NT2/D1 (cell line): Measurements from ENCODE around the gene LRMDA.

ENCODE experiments used
- DNase-seq: peaks from one replicate; pipeline ENCODE4 v3.0.0-alpha.2; 2011; ENCODE audit warnings: low read depth, low spot score
- H3K27me3 ChIP-seq: 2 replicates; pipeline ENCODE4 v1.6.0; 2011; ENCODE audit warnings: mild to moderate bottlenecking; ENCODE audit not compliant: insufficient read length, insufficient read depth
- H3K36me3 ChIP-seq: 2 replicates; pipeline ENCODE4 v1.6.1; 2011; ENCODE audit warnings: mild to moderate bottlenecking, low read length, mixed read lengths; ENCODE audit not compliant: insufficient read depth, insufficient read length
- H3K4me1 ChIP-seq: 2 replicates; pipeline ENCODE4 v1.5.1; 2011; ENCODE audit not compliant: insufficient read depth, insufficient read length
- H3K4me3 ChIP-seq: 2 replicates; pipeline ENCODE4 v1.5.1; 2011; ENCODE audit warnings: low read depth; ENCODE audit not compliant: insufficient read length
- H3K9ac ChIP-seq: 2 replicates; pipeline ENCODE4 v1.6.0; 2011; ENCODE audit warnings: low read depth; ENCODE audit not compliant: insufficient read length
- H3K9me3 ChIP-seq: 2 replicates; pipeline ENCODE4 v1.5.1; 2011; ENCODE audit warnings: mild to moderate bottlenecking, low read length; ENCODE audit not compliant: insufficient read depth
- SUZ12 ChIP-seq: IDR thresholded peaks from 2 replicates; pipeline ENCODE4 v1.6.1; 2011; ENCODE audit not compliant: insufficient read length, insufficient read depth; ENCODE audit errors: extremely low read depth
- YY1 ChIP-seq: IDR thresholded peaks from 2 replicates; pipeline ENCODE4 v1.6.1; 2011; ENCODE audit not compliant: insufficient read length, insufficient read depth
- ZNF274 ChIP-seq: IDR thresholded peaks from 2 replicates; pipeline ENCODE4 v1.6.1; 2011; ENCODE audit warnings: mild to moderate bottlenecking, low read depth, low read length

The LRMDA gene

DNA sequence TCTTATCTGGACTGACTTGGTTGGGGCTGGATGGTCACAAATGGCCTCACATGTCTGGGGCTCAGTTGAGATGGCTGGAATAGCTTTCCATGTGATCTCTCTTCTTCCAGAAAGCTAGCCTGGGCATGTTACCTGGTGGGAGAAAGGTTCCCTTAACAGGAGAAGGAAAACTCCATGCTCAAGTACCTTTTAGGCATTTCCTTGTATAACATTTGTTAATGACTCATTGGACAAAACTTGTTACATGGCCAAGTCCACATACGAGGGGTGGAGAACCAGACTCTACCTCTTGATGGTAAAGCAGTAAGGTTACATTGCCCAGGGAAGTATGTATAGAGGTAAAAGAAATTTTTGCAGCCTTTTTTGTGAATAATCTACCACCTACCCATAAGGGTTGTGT, 826.4 kb downstream of the LRMDA start:
- Histone ChIP-seq H3K4me3 (no peak overlapping the region), H3K4me1 (no peaks in the 10 kb centered on the region), H3K36me3 (no peaks in the 10 kb centered on the region), H3K9ac (no peak overlapping the region), H3K9me3 (peaks cover 10% of the 10 kb centered on the region; the same call in 1 of the 2 replicates), H3K27me3 (no peaks in the 10 kb centered on the region)
- TF ChIP-seq YY1 (no peak), ZNF274 (no peak), SUZ12 (no peak)
- DNase-seq, result no peak

DNA sequence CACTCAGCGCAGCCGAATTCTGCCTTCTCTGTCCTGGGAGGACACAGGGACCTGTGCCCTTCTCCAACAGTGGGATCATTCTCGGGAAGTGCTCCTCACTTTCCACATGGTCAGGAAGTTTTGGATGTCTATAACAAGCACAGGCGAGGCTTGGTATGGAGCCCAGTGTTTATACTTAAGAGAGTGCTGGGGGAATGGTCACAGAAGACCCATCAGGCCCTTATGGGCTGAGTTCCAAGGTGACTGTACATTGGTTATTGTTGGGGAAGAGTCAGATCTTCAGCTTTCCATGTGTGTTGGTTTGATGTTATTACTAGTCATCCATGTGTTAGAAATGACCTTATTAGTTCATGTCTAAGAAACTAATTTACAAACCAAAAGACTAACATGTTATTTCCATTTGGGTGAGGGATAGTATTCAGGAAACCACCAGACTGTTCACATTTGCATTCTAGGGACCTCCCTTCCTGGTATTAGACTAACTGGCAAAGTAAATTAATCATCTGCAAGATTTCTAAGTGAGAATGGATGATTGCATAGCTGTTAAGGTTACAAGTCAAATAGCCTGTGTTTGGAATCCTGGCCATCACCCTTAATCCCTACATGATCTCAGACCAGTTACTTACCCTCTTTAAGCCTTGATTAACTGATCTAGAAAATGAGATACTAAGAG, 834.2 kb downstream of the LRMDA start:
- H3K4me1 ChIP-seq, result no peaks in the 10 kb centered on the region
- H3K9me3 ChIP-seq, result 0 out of 2 replicates have a peak, but pooled peaks cover 2% of the 10 kb centered on the region
- H3K9ac ChIP-seq, result no peak overlapping the region
- DNase-seq, result no peak
- H3K36me3 ChIP-seq, result no peaks in the 10 kb centered on the region
- H3K27me3 ChIP-seq, result no peaks in the 10 kb centered on the region
- TF ChIP-seq YY1, result no peak
- no peak for TF ChIP-seq ZNF274
- TF ChIP-seq SUZ12, result no peak
- no peak overlapping the region for H3K4me3 ChIP-seq

DNA sequence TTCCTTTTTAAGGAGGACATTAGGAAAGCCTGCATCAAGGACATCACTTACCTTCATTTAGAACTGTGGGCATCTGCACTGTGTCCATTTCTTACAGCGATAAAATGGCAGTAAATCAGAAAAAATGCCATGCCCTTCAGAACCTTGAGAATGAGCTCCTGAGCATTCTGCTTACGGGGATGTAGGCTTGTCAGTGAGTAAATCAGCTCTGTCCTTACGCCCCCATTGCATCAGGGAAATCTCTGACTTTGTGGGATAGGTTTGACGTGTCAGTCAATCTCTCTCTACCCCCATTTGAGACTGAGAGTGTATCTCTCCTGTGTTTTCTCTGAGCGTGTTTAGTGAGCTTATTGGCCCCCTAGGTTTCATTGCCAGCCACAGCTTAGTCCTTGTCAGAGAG, 837.1 kb downstream of the LRMDA start:
- H3K9ac ChIP-seq, result no peak overlapping the region
- TF ChIP-seq SUZ12 (no peak), ZNF274 (no peak), YY1 (no peak)
- no peak for DNase-seq

DNA sequence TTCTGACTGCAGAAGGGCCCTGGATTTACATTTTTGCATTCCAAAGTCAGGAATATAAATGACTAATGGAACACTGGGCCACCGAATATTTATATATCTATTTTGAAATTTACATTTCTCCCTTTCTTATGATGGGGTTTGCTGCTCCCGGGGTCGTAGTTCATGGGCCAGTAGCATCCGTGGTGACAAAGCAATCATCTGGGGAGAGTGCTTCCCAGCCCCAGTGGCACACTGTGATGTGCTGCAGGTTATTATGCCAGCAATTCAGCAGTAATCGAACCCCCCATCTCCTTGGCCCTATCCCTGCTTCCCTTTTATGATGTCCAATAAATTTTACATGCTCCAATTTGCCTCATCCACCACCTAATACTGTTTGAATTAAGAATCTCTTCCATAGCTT, 837.5 kb downstream of the LRMDA start:
- no peaks in the 10 kb centered on the region for H3K36me3 ChIP-seq
- H3K27me3 ChIP-seq, result no peaks in the 10 kb centered on the region
- H3K9me3 ChIP-seq, result no peaks in the 10 kb centered on the region
- TF ChIP-seq YY1, result no peak
- no peak for TF ChIP-seq SUZ12
- no peak for TF ChIP-seq ZNF274
- no peak overlapping the region for H3K4me3 ChIP-seq
- no peak overlapping the region for H3K9ac ChIP-seq
- no peaks in the 10 kb centered on the region for H3K4me1 ChIP-seq
- DNase-seq, result no peak

More for the DNA sequence above, 837.1 kb downstream of the LRMDA start:
- no peaks in the 10 kb centered on the region for H3K27me3 ChIP-seq
- H3K4me3 ChIP-seq, result no peak overlapping the region
- no peaks in the 10 kb centered on the region for H3K9me3 ChIP-seq
- no peaks in the 10 kb centered on the region for H3K36me3 ChIP-seq
- H3K4me1 ChIP-seq, result no peaks in the 10 kb centered on the region

DNA sequence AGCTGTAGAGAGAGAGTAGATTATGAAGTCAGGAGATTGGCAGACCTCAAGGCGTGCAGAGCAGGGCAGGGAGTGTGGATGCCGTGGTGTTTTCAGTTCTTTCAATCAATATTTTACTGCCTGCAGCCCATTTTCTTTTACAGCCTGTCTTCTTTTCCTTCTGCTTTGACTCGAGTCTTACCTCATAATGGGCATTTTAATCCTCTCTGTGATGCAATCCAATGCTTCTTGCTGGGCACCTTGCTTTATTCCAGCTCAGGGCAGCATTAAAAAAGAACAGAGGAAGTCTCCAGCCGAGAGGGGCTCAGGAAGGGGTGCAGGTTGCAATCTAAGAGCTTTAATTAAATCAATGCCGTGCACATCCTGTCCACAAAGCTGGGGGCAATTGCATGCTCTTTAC, 839.0 kb downstream of the LRMDA start:
- DNase-seq, result no peak
- no peaks in the 10 kb centered on the region for H3K36me3 ChIP-seq
- no peak overlapping the region for H3K9ac ChIP-seq
- no peak for TF ChIP-seq ZNF274
- TF ChIP-seq SUZ12, result no peak
- TF ChIP-seq YY1, result no peak
- H3K4me3 ChIP-seq, result no peak overlapping the region
- H3K27me3 ChIP-seq, result no peaks in the 10 kb centered on the region
- no peaks in the 10 kb centered on the region for H3K4me1 ChIP-seq
- H3K9me3 ChIP-seq, result peaks cover 10% of the 10 kb centered on the region

DNA sequence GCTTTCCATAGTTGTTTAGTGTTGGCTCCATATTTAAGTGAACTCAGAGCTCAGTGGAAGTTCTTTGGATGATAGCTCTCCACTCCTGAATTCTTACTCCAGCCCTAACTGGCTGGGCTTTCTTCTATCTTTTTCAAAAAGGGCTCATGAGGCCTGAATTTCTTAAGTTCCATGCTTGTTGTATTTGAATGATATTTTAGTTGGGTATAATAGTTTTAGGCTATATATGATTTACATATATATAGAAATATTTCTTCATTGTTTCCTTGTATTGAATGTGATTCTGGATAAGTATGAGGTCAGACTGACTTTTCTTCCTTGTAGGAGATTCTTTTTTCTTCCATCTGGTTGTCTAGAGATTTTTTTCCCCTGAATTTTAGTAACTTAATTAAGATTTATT, 843.5 kb downstream of the LRMDA start:
- Histone ChIP-seq H3K27me3 (no peaks in the 10 kb centered on the region), H3K4me1 (no peaks in the 10 kb centered on the region), H3K4me3 (no peak overlapping the region), H3K36me3 (no peaks in the 10 kb centered on the region), H3K9ac (no peak overlapping the region), H3K9me3 (peaks cover 11% of the 10 kb centered on the region)
- TF ChIP-seq SUZ12, result no peak
- TF ChIP-seq YY1, result no peak
- TF ChIP-seq ZNF274, result no peak
- no peak for DNase-seq

DNA sequence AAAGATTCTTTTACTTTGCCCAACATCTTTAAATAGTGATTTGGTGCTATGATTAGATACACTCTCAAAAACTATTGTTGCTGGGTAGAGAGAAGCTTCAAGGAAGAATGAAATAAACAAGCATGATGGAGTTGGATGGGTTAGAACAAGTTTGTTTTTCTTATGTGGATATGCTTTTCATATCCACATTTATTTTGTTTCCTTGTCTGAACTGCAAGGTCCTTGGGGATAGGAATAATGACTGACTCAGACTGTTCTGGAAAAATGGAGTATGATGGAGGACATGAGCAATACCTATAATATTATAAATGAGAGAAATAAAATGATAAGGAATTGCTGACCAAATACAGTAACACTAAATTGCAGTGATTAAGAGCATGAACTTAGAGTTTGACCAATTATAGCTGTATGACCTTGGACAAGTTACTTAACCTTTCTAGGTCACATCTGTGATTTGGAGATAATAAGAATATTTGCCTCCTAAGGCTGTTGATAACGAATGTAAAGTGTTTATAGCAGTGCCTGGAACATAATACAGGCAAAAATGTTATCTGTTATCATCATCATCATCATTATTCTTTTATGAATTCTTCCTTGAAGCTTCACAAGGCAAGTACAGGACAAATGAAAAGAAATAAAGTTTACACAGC, 847.5 kb downstream of the LRMDA start:
- TF ChIP-seq SUZ12, result no peak
- no peak for TF ChIP-seq ZNF274
- no peak for TF ChIP-seq YY1

More for the DNA sequence above, 847.5 kb downstream of the LRMDA start:
- Histone ChIP-seq H3K4me1 (no peaks in the 10 kb centered on the region), H3K9me3 (peaks cover 19% of the 10 kb centered on the region), H3K9ac (no peak overlapping the region), H3K27me3 (no peaks in the 10 kb centered on the region), H3K4me3 (no peak overlapping the region), H3K36me3 (no peaks in the 10 kb centered on the region)
- DNase-seq, result no peak
